GM12878 (cell line): ENCODE results near the gene SCLT1.

Source experiments
- BCL3 ChIP-seq: IDR thresholded peaks from 2 replicates; pipeline ENCODE4 v1.6.1; 2011; ENCODE audit warnings: borderline replicate concordance, low read depth, mild to moderate bottlenecking, moderate library complexity, low read length; ENCODE audit not compliant: insufficient read depth, poor library complexity, severe bottlenecking
- EGR1 ChIP-seq, 2 experiments: IDR thresholded peaks; 1 replicate in 1 of 2; 2 replicates in 1 of 2; pipeline ENCODE4 v1.6.1; 2011 to 2012; ENCODE audit warnings: low read depth in 2 of 2, low read length in 2 of 2, borderline replicate concordance in 1 of 2, mild to moderate bottlenecking in 1 of 2, moderate library complexity in 1 of 2
- JUND ChIP-seq: IDR thresholded peaks from 2 replicates; pipeline ENCODE4 v1.6.1; 2012; ENCODE audit warnings: low read depth, mild to moderate bottlenecking, low read length, improper control_type of control experiment, moderate library complexity
- POLR2AphosphoS2 ChIP-seq: IDR thresholded peaks from 2 replicates; pipeline ENCODE4 v1.6.1; 2011; ENCODE audit warnings: low read depth, mild to moderate bottlenecking, low read length, improper control_type of control experiment, moderate library complexity
- RFX5 ChIP-seq: IDR thresholded peaks from 2 replicates; pipeline ENCODE4 v1.6.1; 2011; ENCODE audit warnings: low read depth, low read length, improper control_type of control experiment
- SIN3A ChIP-seq: IDR thresholded peaks from 2 replicates; pipeline ENCODE4 v1.6.1; 2012; ENCODE audit warnings: low read depth, low read length, improper control_type of control experiment
- USF2 ChIP-seq: IDR thresholded peaks from 2 replicates; pipeline ENCODE4 v1.6.1; 2011; ENCODE audit warnings: low read depth, low read length, improper control_type of control experiment, borderline replicate concordance
- TF ChIP-seq, protein P1 (sequence below), 3 experiments: IDR thresholded peaks in 2 of 3; conservative IDR thresholded peaks in 1 of 3; 2 replicates each; pipeline ENCODE4 v1.5.1; 2011; ENCODE audit warnings: low read depth in 3 of 3, low read length in 3 of 3, mild to moderate bottlenecking in 3 of 3, control low read depth in 2 of 3, moderate library complexity in 2 of 3, inconsistent platforms in 1 of 3, mixed read lengths in 1 of 3; ENCODE audit not compliant: control insufficient read depth in 2 of 3, insufficient read depth in 1 of 3; ENCODE audit errors: extremely low read depth in 1 of 3
- TF ChIP-seq, protein P2 (sequence below): IDR thresholded peaks from 2 replicates; pipeline ENCODE4 v1.6.1; 2012; ENCODE audit warnings: low read depth, low read length, improper control_type of control experiment

DNA sequence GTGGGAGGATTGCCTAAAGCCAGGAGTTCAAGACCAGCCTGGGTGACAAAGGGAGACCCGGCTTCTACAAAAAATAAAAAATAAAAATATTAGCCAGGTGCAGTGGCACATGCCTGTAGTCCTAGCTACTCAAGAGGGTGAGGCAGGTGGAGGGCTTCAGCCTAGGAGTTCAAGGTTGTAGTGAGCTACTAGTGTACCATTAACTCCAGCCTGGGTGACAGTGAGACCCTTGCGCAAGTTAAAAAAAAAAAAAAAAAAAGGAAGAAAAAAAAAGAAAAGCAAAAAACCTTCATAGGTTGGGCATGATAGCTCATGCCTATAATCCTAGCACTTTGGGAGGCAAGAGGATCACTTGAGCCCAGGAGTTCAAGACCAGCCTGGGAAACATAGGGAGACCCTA lies 5.8 kb downstream of the SCLT1 start:
- TF ChIP-seq RFX5 (no peak), EGR1 (IDR thresholded peaks at IDR 0.05; ENCODE audit: borderline replicate concordance in 1 of 2, low read depth in 2 of 2, low read length in 2 of 2) (no peak), JUND (no peak), USF2 (no peak), POLR2AphosphoS2 (no peak), SIN3A (no peak), BCL3 (no peak)
- TF ChIP-seq, protein P1, sequence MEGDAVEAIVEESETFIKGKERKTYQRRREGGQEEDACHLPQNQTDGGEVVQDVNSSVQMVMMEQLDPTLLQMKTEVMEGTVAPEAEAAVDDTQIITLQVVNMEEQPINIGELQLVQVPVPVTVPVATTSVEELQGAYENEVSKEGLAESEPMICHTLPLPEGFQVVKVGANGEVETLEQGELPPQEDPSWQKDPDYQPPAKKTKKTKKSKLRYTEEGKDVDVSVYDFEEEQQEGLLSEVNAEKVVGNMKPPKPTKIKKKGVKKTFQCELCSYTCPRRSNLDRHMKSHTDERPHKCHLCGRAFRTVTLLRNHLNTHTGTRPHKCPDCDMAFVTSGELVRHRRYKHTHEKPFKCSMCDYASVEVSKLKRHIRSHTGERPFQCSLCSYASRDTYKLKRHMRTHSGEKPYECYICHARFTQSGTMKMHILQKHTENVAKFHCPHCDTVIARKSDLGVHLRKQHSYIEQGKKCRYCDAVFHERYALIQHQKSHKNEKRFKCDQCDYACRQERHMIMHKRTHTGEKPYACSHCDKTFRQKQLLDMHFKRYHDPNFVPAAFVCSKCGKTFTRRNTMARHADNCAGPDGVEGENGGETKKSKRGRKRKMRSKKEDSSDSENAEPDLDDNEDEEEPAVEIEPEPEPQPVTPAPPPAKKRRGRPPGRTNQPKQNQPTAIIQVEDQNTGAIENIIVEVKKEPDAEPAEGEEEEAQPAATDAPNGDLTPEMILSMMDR (IDR thresholded peaks at IDR 0.05 in 2 of 3, conservative IDR thresholded peaks at IDR 0.05 in 1 of 3; ENCODE audit: control insufficient read depth in 2 of 3, extremely low read depth in 1 of 3, insufficient read depth in 1 of 3, low read depth in 3 of 3, low read length in 3 of 3): no peak
- TF ChIP-seq, protein P2, sequence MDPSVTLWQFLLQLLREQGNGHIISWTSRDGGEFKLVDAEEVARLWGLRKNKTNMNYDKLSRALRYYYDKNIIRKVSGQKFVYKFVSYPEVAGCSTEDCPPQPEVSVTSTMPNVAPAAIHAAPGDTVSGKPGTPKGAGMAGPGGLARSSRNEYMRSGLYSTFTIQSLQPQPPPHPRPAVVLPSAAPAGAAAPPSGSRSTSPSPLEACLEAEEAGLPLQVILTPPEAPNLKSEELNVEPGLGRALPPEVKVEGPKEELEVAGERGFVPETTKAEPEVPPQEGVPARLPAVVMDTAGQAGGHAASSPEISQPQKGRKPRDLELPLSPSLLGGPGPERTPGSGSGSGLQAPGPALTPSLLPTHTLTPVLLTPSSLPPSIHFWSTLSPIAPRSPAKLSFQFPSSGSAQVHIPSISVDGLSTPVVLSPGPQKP: no peak
